GM10266 (cell line): ENCODE data around the gene DYSF.

Experiments
- DNase-seq: peaks from one replicate; pipeline ENCODE4 v3.0.0; 2012; ENCODE audit errors: extremely low spot score
- CTCF ChIP-seq: IDR thresholded peaks from 2 replicates; pipeline ENCODE4 v1.5.1; 2012; ENCODE audit warnings: mild to moderate bottlenecking, low read depth; ENCODE audit not compliant: control insufficient read depth, insufficient read depth; ENCODE audit errors: missing control alignments

The DYSF gene

GRCh38 chr2:71700041-71700657 lies 246.8 kb downstream of the DYSF start:
- TF ChIP-seq CTCF, result no peak
- DNase-seq, result no peak

- no peak for TF ChIP-seq CTCF
- DNase-seq, result no peak
Observed at GRCh38 chr2:71700658-71701397, 247.5 kb downstream of the DYSF start.

DNA sequence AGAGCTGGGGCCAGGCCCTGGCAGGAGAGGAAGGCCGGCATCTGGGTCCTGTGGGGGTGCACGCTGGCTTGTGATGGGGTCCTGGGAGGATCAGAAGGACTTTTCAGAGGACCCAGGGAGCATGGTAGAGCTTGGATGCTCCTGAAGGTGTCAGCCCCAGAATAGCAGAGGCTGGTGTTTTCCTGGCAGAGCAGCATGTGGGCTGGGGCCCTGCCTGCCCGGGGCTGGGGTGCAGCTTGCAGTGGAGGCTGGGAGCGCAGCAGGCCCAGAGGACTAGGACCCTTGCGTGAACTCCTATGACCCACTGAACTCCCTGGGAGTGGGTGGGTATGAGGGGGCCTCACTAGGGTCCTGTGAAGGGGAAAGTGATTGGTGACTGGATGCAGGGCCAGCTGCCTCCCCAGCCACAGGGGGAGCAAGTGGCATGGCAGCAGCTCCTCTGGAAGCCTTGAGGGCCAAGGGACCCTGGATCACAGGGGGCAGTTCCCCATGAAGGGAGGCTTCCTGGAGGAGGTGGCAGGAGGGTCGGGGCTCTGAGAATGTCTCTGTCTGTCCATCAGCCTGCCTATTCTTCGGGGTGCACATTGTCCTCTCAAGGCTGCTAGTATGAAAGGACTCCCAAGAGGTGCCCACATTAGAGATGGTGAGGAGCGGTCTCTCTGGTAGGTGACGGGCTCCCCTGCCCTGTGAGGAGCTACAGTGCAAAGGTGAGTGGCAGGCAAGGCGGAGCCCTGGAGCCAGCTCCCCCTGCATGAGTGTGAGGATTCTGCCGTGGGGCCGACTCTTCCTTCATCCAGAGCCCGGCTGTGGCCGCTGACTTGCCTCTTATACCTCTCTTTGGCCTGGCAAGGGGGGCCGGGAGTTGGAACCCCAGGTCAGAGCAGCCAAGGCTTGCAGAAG lies 249.0 kb downstream of the DYSF start:
- no peak for TF ChIP-seq CTCF

DNA sequence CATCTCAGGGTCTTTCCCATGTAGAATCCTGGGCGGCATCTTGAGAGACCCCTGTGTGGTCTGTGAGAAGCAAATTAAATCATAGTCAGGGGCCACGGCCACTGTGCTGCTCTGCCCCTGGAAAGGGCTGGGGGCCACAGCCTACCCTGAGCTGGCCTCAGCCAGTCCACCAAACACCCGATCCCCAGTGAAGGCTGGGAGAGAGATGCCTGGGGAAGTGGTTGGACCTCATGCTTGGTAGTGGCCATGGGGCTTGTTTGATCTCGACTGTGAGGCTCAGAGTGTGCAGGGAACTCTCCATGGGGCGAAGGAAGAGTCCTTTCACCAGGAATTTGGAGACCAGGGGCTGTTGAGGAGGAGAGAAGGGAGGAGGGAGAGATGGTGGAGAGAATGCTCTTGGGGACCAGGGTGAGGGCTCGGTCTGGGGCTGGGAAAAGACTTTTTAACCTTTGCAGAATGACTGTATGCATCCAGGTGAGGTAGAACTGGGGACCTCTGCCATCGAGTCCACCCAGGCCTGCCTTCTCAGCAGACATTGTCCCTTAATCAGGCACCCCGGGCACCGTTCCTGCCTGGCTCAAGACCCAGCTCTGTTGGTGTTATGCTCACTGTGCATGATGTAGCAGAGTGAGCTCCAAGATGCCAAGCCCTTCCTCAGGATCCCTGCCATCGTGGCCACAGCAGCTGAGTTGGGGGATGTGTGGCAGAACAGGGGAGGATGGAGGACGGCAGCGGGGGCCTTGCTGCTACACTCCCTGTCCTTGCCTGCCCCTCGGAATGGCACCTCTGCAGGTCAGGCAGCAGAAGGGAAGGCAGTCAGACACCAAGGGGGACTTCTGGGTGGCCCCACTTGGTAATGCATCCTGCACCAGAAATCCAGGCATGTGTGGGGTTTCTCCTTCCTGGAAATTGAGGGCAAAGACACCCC lies 249.9 kb downstream of the DYSF start:
- DNase-seq, result no peak
- no peak for TF ChIP-seq CTCF

More for the DNA sequence above, 249.0 kb downstream of the DYSF start:
- no peak for DNase-seq

- no peak for TF ChIP-seq CTCF
- no peak for DNase-seq
Observed at GRCh38 chr2:71704131-71704561, 250.8 kb downstream of the DYSF start.

GRCh38 chr2:71704688-71705087 lies 251.3 kb downstream of the DYSF start:
- TF ChIP-seq CTCF, result no peak
- DNase-seq, result no peak
